SK-N-MC (cell line): ENCODE results near the gene LMNA.

Source experiments
- EZH2 ChIP-seq: fragments of 200-600 bp; sonication (generic); IDR thresholded peaks from one replicate; pipeline ENCODE4 v1.6.1; 2017; ENCODE audit warnings: antibody characterized with exemption
- POLR2AphosphoS5 ChIP-seq: IDR thresholded peaks from 2 replicates; pipeline ENCODE4 v1.6.1; 2012; ENCODE audit warnings: mild to moderate bottlenecking, low read depth, low read length, borderline replicate concordance

GRCh38 chr1:156149374-156150332, 35.1 kb downstream of the LMNA start:
- TF ChIP-seq EZH2 (no peak), POLR2AphosphoS5 (no peak)
